HG03103 (cell line): Measurements from ENCODE around the gene FAM47C.
"Not testable (repeated sequence)": the region's sequence is repeated elsewhere in the genome, so short reads cannot be mapped to it uniquely, and the experiment has no call there.

Source experiments
- ATAC-seq: cut with Tn5 transposase; IDR thresholded peaks from one replicate; pipeline ENCODE4 v1.9.1; 2021; ENCODE audit warnings: low read depth; ENCODE audit not compliant: unreplicated experiment

The FAM47C gene

DNA sequence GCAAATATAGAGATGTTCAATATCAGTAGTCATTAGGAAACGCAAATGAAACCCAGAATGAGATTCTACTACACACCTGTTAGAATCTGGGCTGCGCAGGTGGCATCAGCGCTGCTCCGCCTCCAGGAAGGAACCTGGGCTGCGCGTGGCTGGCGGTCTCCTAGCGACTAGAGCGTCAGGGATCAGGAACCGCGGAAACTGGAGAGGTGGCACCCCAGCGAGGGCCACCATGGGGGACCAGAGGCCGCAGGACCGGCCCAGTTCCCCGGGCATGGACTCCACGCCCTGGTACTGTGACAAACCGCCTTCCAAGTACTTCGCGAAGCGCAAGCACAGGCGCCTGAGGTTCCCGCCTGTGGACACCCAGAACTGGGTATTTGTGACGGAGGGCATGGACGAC lies at the start of gene FAM47C:
TSS of gene FAM47C (plus strand) at position 185 of the 400 bp plus-strand sequence. CDS start at position 230, 45 bp downstream.
- ATAC-seq = not testable (repeated sequence)

DNA sequence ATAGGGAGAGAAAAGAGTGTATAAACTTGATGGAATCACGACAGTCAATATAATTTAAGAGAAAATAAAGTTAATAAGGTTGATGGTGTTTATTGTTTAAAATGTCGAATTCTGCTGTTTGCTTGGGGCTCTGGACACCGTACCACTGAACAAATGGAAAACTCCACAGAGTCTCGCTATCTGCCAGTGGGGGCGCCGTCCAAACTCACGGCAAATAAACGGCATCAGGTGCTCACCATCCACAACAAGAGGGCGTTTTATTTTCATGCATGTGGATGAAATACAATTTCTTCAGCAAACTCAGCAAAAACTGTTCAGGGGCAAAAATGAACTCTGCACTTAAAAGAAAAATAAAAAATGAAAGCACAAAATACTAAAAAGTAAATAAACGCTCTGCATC lies 46.6 kb upstream of the FAM47C start:
- no peak for ATAC-seq

DNA sequence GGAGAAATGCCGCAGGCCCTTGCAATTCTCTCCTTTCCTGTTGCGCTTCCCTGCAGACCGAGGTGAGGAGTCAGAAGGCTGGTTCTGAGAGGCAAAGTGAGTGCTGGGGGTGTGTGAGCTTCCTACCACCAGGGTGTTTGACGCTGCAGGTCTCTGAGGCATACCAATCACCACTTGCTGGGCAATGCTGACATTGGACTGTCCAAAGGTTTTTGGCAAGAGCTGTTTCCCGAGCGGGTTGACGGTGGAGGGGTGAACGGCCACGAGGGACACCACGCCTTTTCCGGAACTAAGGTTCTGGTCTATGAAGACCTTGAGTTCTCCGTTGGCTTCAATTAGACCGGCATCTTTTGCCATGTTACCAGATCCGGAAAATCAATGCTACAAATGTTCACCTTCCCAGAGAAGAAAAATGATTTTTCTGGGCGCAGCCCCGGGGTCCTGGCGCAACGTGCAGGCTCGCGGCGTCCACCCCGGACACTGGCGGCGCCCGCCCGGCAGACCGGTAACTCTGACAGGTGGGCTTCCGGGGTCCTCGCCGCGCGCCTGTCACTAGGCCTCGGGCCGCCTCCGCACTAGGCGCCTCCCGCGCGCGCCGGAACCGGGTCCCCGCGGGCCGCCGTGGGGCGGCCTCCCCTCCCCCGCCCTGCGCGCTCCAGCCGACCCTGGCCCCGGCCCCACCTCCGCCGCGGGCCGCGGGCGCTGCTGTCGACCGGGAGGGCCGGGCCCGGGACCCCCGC lies 44.9 kb upstream of the FAM47C start:
- no peak for ATAC-seq

DNA sequence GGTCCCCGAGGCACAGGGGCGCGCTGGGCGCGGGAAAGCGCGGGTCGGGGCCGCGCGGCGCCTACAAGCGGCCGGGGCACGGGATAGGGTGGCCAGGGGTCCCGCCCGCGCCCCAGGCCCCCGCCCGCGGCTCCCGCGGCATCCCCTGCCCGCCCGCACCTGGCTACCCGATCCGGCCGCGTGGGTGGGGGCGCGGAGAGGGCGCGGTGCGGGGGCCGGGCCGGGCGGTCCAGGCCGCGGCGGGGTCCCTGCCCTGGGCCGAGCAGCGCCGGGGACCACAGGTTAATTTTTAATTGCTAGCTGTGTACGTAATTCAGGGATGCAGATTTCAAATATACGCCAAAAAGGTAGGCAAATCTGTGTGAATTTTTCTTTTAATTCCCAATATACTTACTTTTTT lies 44.3 kb upstream of the FAM47C start:
- no peak for ATAC-seq

DNA sequence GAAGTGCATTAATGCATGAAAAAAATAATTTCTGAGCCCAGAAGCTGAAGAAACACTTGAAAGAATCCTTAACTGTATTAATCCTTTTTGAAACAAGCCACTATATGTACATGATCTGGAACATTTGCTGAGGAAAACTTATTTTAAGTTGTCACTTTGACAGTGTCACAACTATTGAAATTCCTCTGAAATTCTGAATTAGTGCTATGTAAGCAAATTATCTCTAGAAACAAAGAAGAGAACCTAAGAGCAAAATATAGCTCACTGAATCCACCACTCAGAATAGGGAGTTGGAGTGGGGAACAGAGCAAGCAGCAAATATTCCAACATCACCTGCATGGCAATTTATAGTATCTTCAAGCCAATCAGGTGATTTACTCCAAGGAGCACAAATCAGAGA lies 34.6 kb upstream of the FAM47C start:
- no peak for ATAC-seq

DNA sequence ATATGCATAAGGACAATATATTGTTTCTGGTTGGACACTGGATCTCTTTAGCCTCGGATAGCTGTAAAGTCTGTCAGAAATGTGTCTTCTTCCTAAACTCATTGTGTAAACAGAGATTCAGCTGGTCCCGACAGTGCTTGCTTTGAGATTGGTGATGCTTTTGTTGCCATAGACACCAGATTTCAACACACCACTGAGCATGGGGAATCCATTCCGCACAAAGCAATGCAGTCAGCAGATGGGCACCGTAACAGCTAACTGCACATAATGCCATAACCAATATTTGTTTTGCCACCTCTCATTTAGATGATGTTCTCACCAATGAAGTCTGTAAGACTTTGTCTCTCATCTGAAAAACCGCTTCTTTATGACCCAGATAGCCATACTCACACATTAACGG lies 33.3 kb upstream of the FAM47C start:
- no peak for ATAC-seq

DNA sequence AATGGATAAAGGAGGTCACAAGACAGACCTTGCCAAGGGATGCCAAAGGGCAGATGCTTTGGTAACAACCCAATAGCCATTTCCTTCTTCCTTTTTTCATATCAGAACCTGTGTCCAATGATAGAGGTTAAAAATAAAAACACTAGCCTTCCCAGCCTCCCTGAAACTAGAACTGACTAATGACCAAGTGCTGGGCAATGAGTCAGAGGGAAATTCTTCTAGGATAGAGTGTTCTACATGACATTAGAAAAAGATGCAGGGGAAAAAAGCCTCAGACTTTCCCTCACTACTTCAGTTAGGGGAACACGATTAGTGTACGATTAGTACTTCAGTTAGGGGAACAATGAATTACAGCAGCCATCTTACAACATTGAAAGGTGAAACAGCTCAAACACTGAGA lies 29.3 kb upstream of the FAM47C start:
- ATAC-seq = no peak

DNA sequence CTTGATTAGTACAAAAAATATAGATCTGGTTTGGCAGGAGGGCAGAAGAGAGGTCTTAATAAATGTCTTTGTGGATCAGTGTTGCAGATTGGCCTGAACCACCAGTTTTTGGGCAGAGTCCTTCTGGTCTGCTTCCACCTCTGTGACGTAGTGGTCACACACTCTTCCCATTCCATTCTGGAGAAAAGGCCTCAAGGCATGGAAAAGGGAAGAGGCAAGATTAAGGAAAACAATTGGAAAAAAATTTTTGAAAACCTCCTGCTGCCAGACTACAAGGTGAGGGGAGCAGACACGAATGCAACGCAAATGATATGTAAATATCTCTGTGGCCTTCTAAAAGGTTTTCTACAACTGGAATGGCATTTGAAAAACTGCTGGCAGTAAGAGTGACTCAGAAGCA lies 24.3 kb upstream of the FAM47C start:
- ATAC-seq = no peak

DNA sequence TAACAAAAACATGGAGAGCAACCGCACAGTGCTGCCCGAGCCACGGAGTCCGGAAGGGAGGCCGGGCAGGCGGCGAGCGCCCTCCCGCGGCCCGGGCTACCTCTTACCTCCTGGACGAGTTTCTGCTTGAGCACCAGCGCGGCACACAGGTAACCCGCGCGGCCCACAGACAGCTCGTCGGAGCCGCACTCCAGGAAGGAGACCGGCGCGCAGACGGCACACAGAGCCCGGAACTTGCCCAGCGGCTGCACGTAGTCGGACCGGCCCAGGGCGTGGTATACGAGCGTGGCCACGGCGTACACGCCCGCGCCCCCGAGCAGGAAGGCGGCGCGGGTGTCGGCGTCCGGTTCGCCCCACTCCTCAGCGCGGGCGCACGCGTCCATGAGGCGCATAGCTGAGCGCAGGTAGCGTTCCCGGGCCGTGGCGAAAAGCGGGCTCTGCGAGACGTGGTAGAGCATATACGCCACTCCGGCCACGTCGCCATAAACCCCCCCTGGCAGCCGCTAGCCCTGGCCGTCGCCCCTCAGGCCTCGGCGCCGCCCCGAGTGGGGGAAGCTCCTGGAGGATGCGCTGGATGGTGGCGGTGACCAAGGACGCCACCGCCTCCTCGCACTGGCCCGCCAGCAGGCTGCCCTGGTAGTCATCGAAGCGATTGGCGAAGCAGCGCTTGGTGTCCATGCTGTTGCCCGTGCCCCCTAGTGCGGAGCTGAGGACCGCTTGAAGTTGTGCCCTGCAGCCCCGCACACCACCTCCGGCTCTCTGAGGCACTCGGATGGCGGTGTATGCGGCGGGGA lies 22.6 kb upstream of the FAM47C start:
- ATAC-seq = not testable (repeated sequence)

- ATAC-seq = no peak
These were observed 21.9 kb upstream of the FAM47C start for GRCh38 chrX:36986231-36986630.

DNA sequence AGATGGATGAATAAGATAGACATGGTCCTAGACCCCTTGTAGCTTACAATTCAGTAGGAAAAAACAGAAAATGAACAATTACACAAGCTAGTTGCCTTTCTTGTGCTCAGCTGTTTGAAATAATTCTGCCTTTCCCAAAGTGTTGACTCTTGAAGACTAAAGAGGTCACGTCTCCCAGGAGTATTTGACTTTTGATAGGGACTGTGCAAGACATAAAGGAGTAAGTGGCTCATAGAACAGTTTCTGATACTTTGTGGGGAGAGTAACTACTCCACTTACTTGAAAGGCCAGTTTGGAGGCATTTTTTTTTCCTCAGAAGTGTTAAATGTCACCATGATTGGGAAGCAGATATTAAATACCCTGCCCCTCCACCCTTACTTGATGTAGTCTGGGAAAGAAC lies 21.0 kb upstream of the FAM47C start:
- not testable (repeated sequence) for ATAC-seq

GRCh38 chrX:37000140-37000539 lies 8.0 kb upstream of the FAM47C start:
- no peak for ATAC-seq

DNA sequence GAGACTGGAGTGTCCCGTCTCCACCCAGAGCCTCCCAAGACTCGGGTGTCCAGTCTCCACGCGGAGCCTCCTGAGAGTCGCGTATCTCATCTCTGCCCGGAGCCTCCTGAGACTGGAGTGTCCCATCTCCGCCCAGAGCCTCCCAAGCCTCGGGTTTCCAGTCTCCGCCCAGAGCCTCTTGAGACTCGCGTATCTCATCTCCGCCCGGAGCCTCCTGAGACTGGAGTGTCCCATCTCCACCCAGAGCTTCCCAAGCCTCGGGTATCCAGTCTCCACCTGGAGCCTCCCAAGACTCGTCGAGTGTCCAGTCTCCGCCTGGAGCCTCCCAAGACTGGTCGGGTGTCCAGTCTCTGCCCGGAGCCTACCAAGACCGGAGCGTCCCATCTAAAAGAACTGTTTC lies 2.3 kb downstream of the FAM47C start:
- no peak for ATAC-seq

DNA sequence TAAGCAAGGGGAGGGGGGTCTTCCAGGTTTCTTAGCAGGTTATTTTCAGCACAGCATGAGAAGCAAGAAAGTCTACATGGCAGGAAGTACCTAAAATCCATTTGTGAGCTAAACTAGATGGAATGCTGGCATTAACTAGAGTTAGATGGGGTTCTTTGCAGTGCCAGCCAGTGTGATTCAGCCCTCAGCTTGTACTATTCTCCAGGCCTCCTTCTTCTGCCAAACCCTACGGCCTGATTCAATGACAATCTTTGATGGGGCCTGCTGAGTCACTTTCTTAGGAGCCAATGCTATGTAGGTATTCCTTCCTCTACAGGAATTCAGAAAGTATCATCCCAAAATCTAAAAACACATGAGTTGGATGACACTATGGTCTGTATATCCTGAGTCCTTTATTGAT lies 26.1 kb downstream of the FAM47C start:
- not testable (repeated sequence) for ATAC-seq

DNA sequence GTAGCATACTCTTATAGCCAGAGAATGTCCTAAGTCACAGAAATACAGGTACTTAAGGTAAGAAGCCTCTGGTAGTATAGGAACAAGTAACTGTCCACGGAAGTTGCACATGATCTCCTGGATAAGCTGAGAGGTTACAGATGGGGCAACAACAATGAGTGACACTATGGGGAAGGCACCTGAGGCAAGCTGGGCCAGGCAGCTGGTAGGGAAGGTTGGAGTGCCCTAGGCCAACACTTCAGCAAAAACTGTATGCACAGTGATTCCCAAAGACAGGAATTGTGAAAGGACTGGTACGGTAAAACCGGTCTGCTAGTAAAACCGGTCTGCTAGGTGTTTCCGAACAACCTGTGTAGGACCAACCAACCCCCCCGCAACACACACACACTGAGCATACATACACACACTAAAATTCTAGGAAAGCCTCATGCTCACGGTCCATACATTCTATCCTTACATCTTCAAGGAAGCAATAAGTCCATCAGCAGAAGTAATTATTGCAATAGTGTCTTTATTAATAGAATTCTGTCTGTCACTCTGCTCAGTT lies 28.6 kb downstream of the FAM47C start:
- ATAC-seq = not testable (repeated sequence)

GRCh38 chrX:37038814-37039213 lies 30.6 kb downstream of the FAM47C start:
- ATAC-seq = not testable (repeated sequence)

DNA sequence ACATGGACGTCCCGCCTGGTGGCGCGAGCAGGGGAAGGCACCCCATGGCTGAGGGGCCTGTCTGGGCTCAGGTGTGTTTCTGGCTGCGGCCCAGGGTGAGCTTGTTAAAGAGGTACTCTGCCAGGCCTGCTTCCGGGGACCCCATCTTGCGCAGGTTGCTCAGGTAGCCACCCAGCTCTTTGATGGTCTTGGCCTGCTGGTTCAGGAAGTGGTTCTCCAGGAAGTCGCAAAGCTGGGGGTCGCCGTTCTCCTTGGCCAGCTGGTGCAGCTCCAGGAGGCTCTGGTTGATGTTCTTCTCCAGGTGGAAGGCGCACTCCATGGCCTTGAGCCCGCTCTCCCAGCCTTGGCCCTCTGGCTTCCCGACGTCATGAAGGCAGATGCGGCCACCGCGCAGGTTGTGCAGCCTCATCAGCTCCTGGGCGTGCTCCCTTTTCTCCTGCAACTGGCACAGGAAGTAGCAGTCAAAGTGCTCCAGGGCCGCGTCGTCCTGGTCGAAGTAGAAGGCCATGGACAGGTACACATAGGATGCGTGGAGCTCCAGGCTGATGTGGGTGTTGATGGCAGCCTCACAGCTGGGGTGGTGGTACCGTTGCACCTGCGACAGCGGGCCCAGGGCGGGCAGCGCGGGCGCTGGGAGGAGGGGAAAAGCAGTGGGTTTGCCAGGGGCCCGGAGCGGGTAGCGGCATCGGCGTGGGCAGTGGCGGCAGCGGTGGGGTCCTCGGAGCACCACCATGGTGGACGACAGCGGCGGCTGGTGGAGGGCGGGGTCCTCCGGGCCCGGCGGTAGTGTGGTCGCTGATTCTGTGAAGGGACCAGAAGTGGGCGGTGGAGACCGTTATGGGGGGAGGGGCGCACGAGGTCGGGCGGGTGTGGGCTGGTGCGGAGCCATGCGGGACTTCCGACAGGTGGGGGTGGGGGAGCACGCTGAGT lies 35.1 kb downstream of the FAM47C start:
- not testable (repeated sequence) for ATAC-seq

DNA sequence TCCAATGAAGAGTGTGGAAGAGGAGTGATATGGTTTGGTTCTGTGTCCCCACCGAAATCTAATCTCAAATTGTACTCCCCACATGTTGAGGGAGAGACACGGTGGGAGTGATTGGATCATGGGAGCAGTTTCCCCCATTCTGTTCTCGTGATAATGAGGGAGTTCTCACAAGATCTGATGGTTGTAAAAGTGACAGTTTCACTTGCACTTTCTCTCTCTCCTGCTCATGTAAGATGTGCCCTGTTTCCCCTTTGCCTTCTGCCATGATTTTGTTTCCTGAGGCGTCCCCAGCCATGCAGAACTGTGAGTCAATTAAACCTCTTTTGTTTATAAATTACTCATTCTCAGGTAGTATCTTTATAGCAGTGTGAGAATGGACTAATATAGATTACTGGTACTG lies 39.6 kb downstream of the FAM47C start:
- ATAC-seq = no peak

GRCh38 chrX:37057572-37057971 lies 49.4 kb downstream of the FAM47C start:
- ATAC-seq = not testable (repeated sequence)

- ATAC-seq = peak; percentile 83
These were observed 52.8 kb downstream of the FAM47C start for GRCh38 chrX:37060999-37061398.
